Trophoblast cell (in vitro differentiated cells and primary cell): Measurements from ENCODE around the gene RNASEL.

Experiments used
- DNase-seq, 2 donors: peaks; one replicate each; pipeline ENCODE4 v3.0.0-alpha.2; 2016
- H2AFZ ChIP-seq: 2 replicates; pipeline ENCODE4 v1.6.1; 2013; ENCODE audit warnings: low read length, moderate library complexity, mild to moderate bottlenecking; ENCODE audit not compliant: insufficient read depth, poor library complexity
- H2AK5ac ChIP-seq: 2 replicates; pipeline ENCODE4 v1.6.1; 2013; ENCODE audit warnings: mild to moderate bottlenecking, low read length
- H2BK120ac ChIP-seq: 2 replicates; pipeline ENCODE4 v1.6.1; 2013; ENCODE audit warnings: low read length, mild to moderate bottlenecking, moderate library complexity; ENCODE audit not compliant: insufficient read depth, poor library complexity
- H2BK12ac ChIP-seq: 2 replicates; pipeline ENCODE4 v1.6.1; 2013; ENCODE audit warnings: mild to moderate bottlenecking, low read length, moderate library complexity
- H2BK5ac ChIP-seq: 2 replicates; pipeline ENCODE4 v1.6.1; 2013; ENCODE audit warnings: low read length, low read depth, moderate library complexity, mild to moderate bottlenecking; ENCODE audit not compliant: poor library complexity
- H3K14ac ChIP-seq: 2 replicates; pipeline ENCODE4 v1.6.1; 2013; ENCODE audit warnings: mild to moderate bottlenecking, low read length
- H3K18ac ChIP-seq: 2 replicates; pipeline ENCODE4 v1.6.1; 2013; ENCODE audit warnings: mild to moderate bottlenecking, low read length
- H3K23ac ChIP-seq: 2 replicates; pipeline ENCODE4 v1.6.1; 2013; ENCODE audit warnings: low read length
- H3K27ac ChIP-seq: 2 replicates; pipeline ENCODE4 v1.5.1; 2013; ENCODE audit warnings: low read depth, mild to moderate bottlenecking, inconsistent platforms, low read length, moderate library complexity
- H3K27me3 ChIP-seq: 2 replicates; pipeline ENCODE4 v1.6.1; 2013; ENCODE audit warnings: inconsistent platforms, mild to moderate bottlenecking, low read length, moderate library complexity; ENCODE audit not compliant: insufficient read depth
- H3K36me3 ChIP-seq, 2 experiments: 1 replicate in 1 of 2; 2 replicates in 1 of 2; pipeline ENCODE4 v1.6.1; 2013; ENCODE audit warnings: low read length in 2 of 2, mild to moderate bottlenecking in 2 of 2, moderate library complexity in 1 of 2; ENCODE audit not compliant: insufficient read depth in 2 of 2, control insufficient read depth in 1 of 2
- H3K4ac ChIP-seq: 2 replicates; pipeline ENCODE4 v1.6.1; 2013; ENCODE audit warnings: low read depth, mild to moderate bottlenecking, low read length, moderate library complexity
- H3K4me1 ChIP-seq, 2 experiments: 1 replicate in 1 of 2; 2 replicates in 1 of 2; pipeline ENCODE4 v1.6.1; 2013; ENCODE audit warnings: low read length in 2 of 2, mild to moderate bottlenecking in 2 of 2, moderate library complexity in 1 of 2; ENCODE audit not compliant: insufficient read depth in 2 of 2, control insufficient read depth in 1 of 2
- H3K4me2 ChIP-seq: 2 replicates; pipeline ENCODE4 v1.6.1; 2013; ENCODE audit warnings: inconsistent platforms, mild to moderate bottlenecking, low read length, moderate library complexity
- H3K4me3 ChIP-seq: 2 replicates; pipeline ENCODE4 v1.5.1; 2013; ENCODE audit warnings: mild to moderate bottlenecking, low read depth, low read length, inconsistent platforms
- H3K79me1 ChIP-seq: one replicate; pipeline ENCODE4 v1.6.1; 2013; ENCODE audit warnings: low read length
- H3K79me2 ChIP-seq: 2 replicates; pipeline ENCODE4 v1.6.1; 2013; ENCODE audit warnings: low read length, mild to moderate bottlenecking; ENCODE audit not compliant: control insufficient read depth, insufficient read depth, poor library complexity
- H3K9ac ChIP-seq: 2 replicates; pipeline ENCODE4 v1.6.1; 2013; ENCODE audit warnings: mild to moderate bottlenecking, low read length
- H3K9me3 ChIP-seq: 2 replicates; pipeline ENCODE4 v1.6.1; 2013; ENCODE audit warnings: low read depth, mild to moderate bottlenecking, control low read depth, inconsistent platforms, low read length; ENCODE audit not compliant: insufficient read depth
- H4K12ac ChIP-seq: 2 replicates; pipeline ENCODE4 v1.6.1; 2013; ENCODE audit warnings: low read depth, mild to moderate bottlenecking, low read length, moderate library complexity
- H4K8ac ChIP-seq: 2 replicates; pipeline ENCODE4 v1.6.1; 2013; ENCODE audit warnings: low read depth, mild to moderate bottlenecking, low read length, moderate library complexity
- H4K91ac ChIP-seq: one replicate; pipeline ENCODE4 v1.6.1; 2013; ENCODE audit warnings: low read depth, mild to moderate bottlenecking, low read length, moderate library complexity
- WGBS: extraction: QIAGEN DNeasy Blood & Tissue Kit; methylation state at CpG from one replicate; pipeline ENCODE4 v1.1.7; 2013; ENCODE audit warnings: missing lambda C conversion rate; ENCODE audit not compliant: insufficient read length, insufficient coverage; ENCODE audit errors: extremely low coverage; 5-methylcytosine and 5-hydroxymethylcytosine counted together

RNASEL gene

DNA sequence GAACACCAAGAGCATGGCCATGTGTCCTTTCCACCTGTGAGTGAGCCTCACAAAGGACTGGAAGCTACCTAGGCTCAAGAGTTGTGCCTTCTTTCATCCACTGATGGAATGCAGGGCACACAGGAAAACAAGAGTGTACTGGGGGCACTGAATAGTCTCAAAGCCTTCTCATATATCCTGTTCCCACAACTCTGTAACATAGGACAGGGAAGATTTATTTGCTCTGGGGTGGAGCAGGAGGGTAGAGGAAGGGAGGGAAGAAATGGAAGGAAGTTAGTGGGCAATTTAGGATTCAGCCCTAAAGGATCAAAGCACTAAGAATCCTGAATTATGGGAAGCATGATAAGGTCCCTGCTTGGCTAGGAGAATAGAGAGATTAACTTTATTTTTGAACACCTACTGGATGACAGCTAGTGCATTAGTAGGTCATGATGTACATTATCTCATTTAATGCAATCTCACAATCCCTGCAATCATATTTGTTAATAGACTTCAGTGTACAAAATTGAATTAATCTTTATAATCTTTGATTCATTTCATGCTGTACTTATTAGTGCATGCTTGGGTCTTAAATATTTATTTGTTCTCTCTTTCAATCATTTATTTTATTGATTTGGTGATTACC lies 42.1 kb upstream of the RNASEL start:
- peak overlapping the region; percentile 67 for H3K27ac ChIP-seq
- peak overlapping the region; percentile 37 for H3K4ac ChIP-seq
- no peak overlapping the region for H3K9ac ChIP-seq
- H3K36me3 ChIP-seq, result no peaks in the 10 kb centered on the region
- no peak overlapping the region for H4K12ac ChIP-seq
- peak overlapping the region; percentile 85 for H2BK5ac ChIP-seq
- no peak overlapping the region for H3K4me3 ChIP-seq
- peak overlapping the region; percentile 93 for H4K91ac ChIP-seq
- H2BK12ac ChIP-seq, result peak overlapping the region; percentile 88
- no peaks in the 10 kb centered on the region for H3K9me3 ChIP-seq
- peak overlapping the region; percentile 95 for H2BK120ac ChIP-seq
- no peak overlapping the region for H4K8ac ChIP-seq
- H2AFZ ChIP-seq, result no peak overlapping the region
- no peak for DNase-seq
- peak overlapping the region; percentile 4 for H3K4me2 ChIP-seq
- H3K27me3 ChIP-seq, result no peaks in the 10 kb centered on the region
- peak overlapping the region; percentile 75 for H3K14ac ChIP-seq
- peaks cover 35% of the 10 kb centered on the region for H3K79me1 ChIP-seq
- peak overlapping the region; percentile 81 for H2AK5ac ChIP-seq
- H3K18ac ChIP-seq, result no peak overlapping the region
- peaks cover 2% of the 10 kb centered on the region for H3K79me2 ChIP-seq
- H3K4me1 ChIP-seq, result peaks cover 25 to 35% of the 10 kb centered on the region in 2 experiments
- no peak overlapping the region for H3K23ac ChIP-seq

- Histone ChIP-seq H3K27ac (peak overlapping the region; percentile 67), H3K36me3 (no peaks in the 10 kb centered on the region), H2AFZ (no peak overlapping the region), H4K91ac (peak overlapping the region; percentile 93), H3K14ac (peak overlapping the region; percentile 76), H3K4me1 (peaks cover 25 to 35% of the 10 kb centered on the region in 2 experiments), H3K9ac (no peak overlapping the region), H3K27me3 (no peaks in the 10 kb centered on the region), H3K9me3 (no peaks in the 10 kb centered on the region), H3K4me3 (no peak overlapping the region), H2AK5ac (peak overlapping the region; percentile 94), H3K4me2 (peak overlapping the region; percentile 4), H3K18ac (peak overlapping the region; percentile 67), H2BK12ac (peak overlapping the region; percentile 99), H3K23ac (no peak overlapping the region), H4K12ac (no peak overlapping the region), H4K8ac (peak overlapping the region; percentile 21), H3K4ac (peak overlapping the region; percentile 37), H3K79me2 (peaks cover 2% of the 10 kb centered on the region), H3K79me1 (peaks cover 35% of the 10 kb centered on the region), H2BK120ac (peak overlapping the region; percentile 95), H2BK5ac (peak overlapping the region; percentile 37)
- no CpG with 5 or more reads among the region's 1 CpG for WGBS
- DNase-seq, result peak in 1 of 2 donors; percentile 25
Observed at GRCh38 chr1:182630586-182630985, 41.5 kb upstream of the RNASEL start.

DNA sequence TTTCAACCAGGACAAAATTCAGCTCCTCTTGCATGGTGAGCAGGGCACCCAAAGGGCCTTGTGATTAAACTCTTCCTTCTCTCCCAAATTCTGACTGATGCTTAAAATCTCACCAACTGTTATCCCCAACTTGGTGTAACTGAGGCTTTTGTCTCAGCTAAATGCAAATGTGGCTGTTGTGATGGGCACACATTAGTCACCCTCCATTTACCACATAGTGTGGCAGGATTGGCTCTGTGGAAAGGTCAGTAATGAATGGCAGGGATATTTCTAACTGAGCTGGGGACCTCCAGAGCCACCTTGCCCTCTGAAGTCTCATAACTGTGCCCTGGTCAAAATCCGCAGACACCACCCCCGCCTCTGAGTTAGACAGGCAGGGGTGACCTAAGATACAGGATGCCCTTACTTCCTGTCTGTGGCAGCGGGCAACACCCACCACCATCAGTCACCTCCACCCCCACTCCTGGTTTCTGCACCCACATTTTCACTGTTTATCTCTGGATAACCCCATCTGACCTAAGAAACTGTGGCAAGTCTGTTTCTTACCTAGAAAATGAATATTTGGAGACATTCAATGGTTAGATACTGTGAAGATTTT lies 40.5 kb upstream of the RNASEL start:
- no peak for DNase-seq
- H2BK12ac ChIP-seq, result peak overlapping the region; percentile 58
- no CpG with 5 or more reads among the region's 3 CpGs for WGBS

DNA sequence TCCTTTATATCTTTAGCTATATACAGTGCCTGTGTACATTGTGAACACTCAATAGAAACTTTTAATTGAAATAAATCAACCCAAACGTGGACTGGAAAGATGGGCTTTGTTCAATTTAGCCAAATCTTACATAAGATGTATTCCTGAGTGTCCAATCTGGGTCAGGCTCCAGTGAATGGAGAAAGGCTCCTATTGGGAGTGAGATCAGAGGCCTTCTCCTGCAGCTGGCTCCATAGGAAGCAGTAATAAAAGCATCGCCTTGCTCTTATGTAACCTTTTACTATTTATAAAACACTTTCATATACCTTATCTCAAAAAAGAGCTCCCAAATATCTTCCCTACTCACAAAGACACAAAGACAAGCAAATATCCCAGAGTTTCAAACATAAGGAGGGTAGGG lies 40.0 kb upstream of the RNASEL start:
- Histone ChIP-seq H3K23ac (no peak overlapping the region), H3K4ac (no peak overlapping the region), H4K12ac (no peak overlapping the region), H3K27ac (no peak overlapping the region), H2AK5ac (no peak overlapping the region), H2BK5ac (peak overlapping the region; percentile 6), H3K4me2 (no peak overlapping the region), H3K27me3 (no peaks in the 10 kb centered on the region), H3K14ac (no peak overlapping the region), H4K8ac (no peak overlapping the region), H3K4me3 (no peak overlapping the region), H3K79me2 (peaks cover 2% of the 10 kb centered on the region), H2BK12ac (peak overlapping the region; percentile 58), H3K9me3 (no peaks in the 10 kb centered on the region), H3K79me1 (peaks cover 32% of the 10 kb centered on the region), H3K9ac (no peak overlapping the region), H3K18ac (no peak overlapping the region), H4K91ac (no peak overlapping the region), H2AFZ (no peak overlapping the region), H3K4me1 (peaks cover 22 to 28% of the 10 kb centered on the region in 2 experiments), H3K36me3 (no peaks in the 10 kb centered on the region), H2BK120ac (no peak overlapping the region)
- WGBS, result no CpG with 5 or more reads among the region's 2 CpGs
- DNase-seq, result no peak

More for the DNA sequence above, 40.5 kb upstream of the RNASEL start:
- H4K8ac ChIP-seq, result peak overlapping the region; percentile 2
- peaks cover 2% of the 10 kb centered on the region for H3K79me2 ChIP-seq
- H3K4me2 ChIP-seq, result no peak overlapping the region
- peak overlapping the region; percentile 6 for H2BK5ac ChIP-seq
- H2BK120ac ChIP-seq, result peak overlapping the region; percentile 4
- H3K79me1 ChIP-seq, result peaks cover 35% of the 10 kb centered on the region
- H3K4me1 ChIP-seq, result peaks cover 25 to 33% of the 10 kb centered on the region in 2 experiments
- H3K4ac ChIP-seq, result peak overlapping the region; percentile 4
- H3K27me3 ChIP-seq, result no peaks in the 10 kb centered on the region
- H3K27ac ChIP-seq, result no peak overlapping the region
- H2AFZ ChIP-seq, result no peak overlapping the region
- no peak overlapping the region for H3K18ac ChIP-seq
- H3K9me3 ChIP-seq, result no peaks in the 10 kb centered on the region
- peak overlapping the region; percentile 10 for H3K14ac ChIP-seq
- no peaks in the 10 kb centered on the region for H3K36me3 ChIP-seq
- peak overlapping the region; percentile 42 for H4K91ac ChIP-seq
- no peak overlapping the region for H3K9ac ChIP-seq
- H3K23ac ChIP-seq, result no peak overlapping the region
- no peak overlapping the region for H2AK5ac ChIP-seq
- H4K12ac ChIP-seq, result no peak overlapping the region
- no peak overlapping the region for H3K4me3 ChIP-seq
